Peyer's patch (tissue), 4 donors: Measurements from ENCODE around the gene PRDX6.

ENCODE experiments used
- POLR2A ChIP-seq, 2 donors: fragments of 450-650 bp; IDR thresholded peaks; one replicate each; pipeline ENCODE4 v1.5.1; 2017; ENCODE audit warnings: antibody characterized with exemption in 2 of 2, mild to moderate bottlenecking in 2 of 2, moderate library complexity in 2 of 2
- TF ChIP-seq, protein P1 (sequence below), 6 experiments: fragments of 450-650 bp in 4 of 6; fragments of 200-600 bp in 2 of 6; sonication (generic) in 1 of 6; IDR thresholded peaks; one replicate each; pipeline ENCODE4 v1.5.1; 2017 to 2019; ENCODE audit warnings: antibody characterized with exemption in 6 of 6, mild to moderate bottlenecking in 3 of 6, moderate library complexity in 1 of 6

- TF ChIP-seq, protein P1, sequence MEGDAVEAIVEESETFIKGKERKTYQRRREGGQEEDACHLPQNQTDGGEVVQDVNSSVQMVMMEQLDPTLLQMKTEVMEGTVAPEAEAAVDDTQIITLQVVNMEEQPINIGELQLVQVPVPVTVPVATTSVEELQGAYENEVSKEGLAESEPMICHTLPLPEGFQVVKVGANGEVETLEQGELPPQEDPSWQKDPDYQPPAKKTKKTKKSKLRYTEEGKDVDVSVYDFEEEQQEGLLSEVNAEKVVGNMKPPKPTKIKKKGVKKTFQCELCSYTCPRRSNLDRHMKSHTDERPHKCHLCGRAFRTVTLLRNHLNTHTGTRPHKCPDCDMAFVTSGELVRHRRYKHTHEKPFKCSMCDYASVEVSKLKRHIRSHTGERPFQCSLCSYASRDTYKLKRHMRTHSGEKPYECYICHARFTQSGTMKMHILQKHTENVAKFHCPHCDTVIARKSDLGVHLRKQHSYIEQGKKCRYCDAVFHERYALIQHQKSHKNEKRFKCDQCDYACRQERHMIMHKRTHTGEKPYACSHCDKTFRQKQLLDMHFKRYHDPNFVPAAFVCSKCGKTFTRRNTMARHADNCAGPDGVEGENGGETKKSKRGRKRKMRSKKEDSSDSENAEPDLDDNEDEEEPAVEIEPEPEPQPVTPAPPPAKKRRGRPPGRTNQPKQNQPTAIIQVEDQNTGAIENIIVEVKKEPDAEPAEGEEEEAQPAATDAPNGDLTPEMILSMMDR (IDR thresholded peaks at IDR 0.05), result no peak
- no peak for TF ChIP-seq POLR2A (IDR thresholded peaks at IDR 0.05)
These were observed 10.9 kb downstream of the PRDX6 start for GRCh38 chr1:173488001-173488400.
